A549 (cell line): ENCODE measurements around the gene CDK19. TPM values are rescaled to one million over a fixed set of nuclear protein-coding genes. Genes with fewer than 3 reads are reported as not detected.

Experiments
- ATAC-seq, 2 experiments: fragments of 200-7000 bp in 1 of 2; fragments of >200 bp in 1 of 2; cut with Nextera tagmentation in 1 of 2; cut with Tn5 transposase in 1 of 2; 3 replicates each; pipeline versions ENCODE4 v1.8.0 to v1.9.1; 2018 to 2020; ENCODE audit warnings: mild to moderate bottlenecking in 1 of 2, moderate library complexity in 1 of 2
- CTCF ChIA-PET: fragments of 300-600 bp; sonication (Branson Sonifier 250); formaldehyde crosslinking; extraction: SDS; loops from one replicate; lab custom pipeline; 2021; ENCODE audit warnings: antibody characterized with exemption, inconsistent platforms; lab: Yijun Ruan, JAX
- POLR2A ChIA-PET: fragments of 350-600 bp; formaldehyde crosslinking; extraction: SDS; loops from one replicate; lab custom pipeline; 2021; ENCODE audit warnings: antibody characterized with exemption, inconsistent platforms; lab: Yijun Ruan, JAX
- DNase-seq, 2 experiments: peaks; one replicate each; pipeline versions ENCODE4 v3.0.0 to v3.0.0-alpha.2; 2011 to 2016; ENCODE audit warnings: low read depth in 1 of 2, low spot score in 1 of 2
- FAIRE-seq: peaks from 2 replicates; lab custom pipeline; 2011; peaks lifted over from hg19 to GRCh38; lab: Jason Lieb, UNC
- H3K27ac ChIP-seq, 2 experiments: fragments of >200 bp; sonication (Bioruptor Twin); formaldehyde crosslinking; 3 replicates each; pipeline ENCODE4 v1.5.1; 2016 to 2017
- H3K4me1 ChIP-seq: fragments of >200 bp; sonication (Bioruptor Twin); formaldehyde crosslinking; 3 replicates; pipeline ENCODE4 v1.6.1; 2016
- H3K4me2 ChIP-seq: fragments of >200 bp; sonication (Bioruptor Twin); formaldehyde crosslinking; 3 replicates; pipeline ENCODE4 v1.6.1; 2016
- H3K4me3 ChIP-seq: fragments of >200 bp; sonication (Bioruptor Twin); formaldehyde crosslinking; 3 replicates; pipeline ENCODE4 v1.5.1; 2016
- H3K9me3 ChIP-seq: fragments of >200 bp; sonication (Bioruptor Twin); formaldehyde crosslinking; 3 replicates; pipeline ENCODE4 v1.6.1; 2016
- CBX2 ChIP-seq: fragments of 200-600 bp; sonication (generic); IDR thresholded peaks from 2 replicates; pipeline ENCODE4 v1.6.1; 2016; ENCODE audit warnings: low read depth, mild to moderate bottlenecking, borderline replicate concordance
- CEBPB ChIP-seq, 2 experiments: fragments of >200 bp in 1 of 2; sonication (Bioruptor Twin) in 1 of 2; formaldehyde crosslinking in 1 of 2; IDR thresholded peaks; 2 replicates each; pipeline ENCODE4 v1.6.1; 2012 to 2016
- CHD4 ChIP-seq: fragments of 200-600 bp; sonication (generic); IDR thresholded peaks from 2 replicates; pipeline ENCODE4 v1.6.1; 2016; ENCODE audit warnings: antibody characterized with exemption, mild to moderate bottlenecking, borderline replicate concordance
- CTCF ChIP-seq: fragments of >200 bp; sonication (Bioruptor Twin); formaldehyde crosslinking; IDR thresholded peaks from 3 replicates; pipeline ENCODE4 v1.5.1; 2016
- E2F6 ChIP-seq: IDR thresholded peaks from 2 replicates; pipeline ENCODE4 v1.6.1; 2012; ENCODE audit warnings: low read depth, borderline replicate concordance
- EHF ChIP-seq: fragments of 250-450 bp; sonication (Bioruptor Pico); IDR thresholded peaks from 2 replicates; pipeline ENCODE4 v1.5.0; 2020; ENCODE audit warnings: mild to moderate bottlenecking
- ELK1 ChIP-seq: fragments of 150-350 bp; IDR thresholded peaks from 2 replicates; pipeline ENCODE4 v1.6.1; 2014; ENCODE audit warnings: low read depth, mild to moderate bottlenecking, low read length
- HES2 ChIP-seq: fragments of >200 bp; sonication (Bioruptor Twin); formaldehyde crosslinking; IDR thresholded peaks from 2 replicates; pipeline ENCODE4 v1.6.1; 2016
- HMGXB4 ChIP-seq: fragments of 250-450 bp; sonication (Bioruptor Pico); IDR thresholded peaks from 2 replicates; pipeline ENCODE4 v1.5.0; 2021; ENCODE audit warnings: mild to moderate bottlenecking, moderate library complexity, borderline replicate concordance
- HOXB13 ChIP-seq: fragments of 250-450 bp; sonication (Bioruptor Pico); IDR thresholded peaks from 2 replicates; pipeline ENCODE4 v1.5.0; 2020; ENCODE audit warnings: low read depth, mild to moderate bottlenecking, moderate library complexity
- JUN ChIP-seq, 2 experiments: fragments of >200 bp; sonication (Bioruptor Twin); formaldehyde crosslinking; IDR thresholded peaks; 2 replicates in 1 of 2; 3 replicates in 1 of 2; pipeline ENCODE4 v1.6.1; 2016 to 2017
- KDM1A ChIP-seq: fragments of 200-600 bp; sonication (generic); IDR thresholded peaks from 2 replicates; pipeline ENCODE4 v1.6.1; 2016; ENCODE audit warnings: low read depth, mild to moderate bottlenecking
- KDM5A ChIP-seq: fragments of 200-600 bp; sonication (generic); IDR thresholded peaks from 2 replicates; pipeline ENCODE4 v1.6.1; 2016; ENCODE audit warnings: antibody characterized with exemption, mild to moderate bottlenecking
- MAFK ChIP-seq: fragments of 450-650 bp; IDR thresholded peaks from 2 replicates; pipeline ENCODE4 v1.6.1; 2014; ENCODE audit not compliant: partially characterized antibody
- MAZ ChIP-seq: fragments of 150-350 bp; IDR thresholded peaks from 2 replicates; pipeline ENCODE4 v1.6.1; 2014; ENCODE audit warnings: antibody characterized with exemption, low read depth, low read length, borderline replicate concordance
- NPAS2 ChIP-seq: fragments of 250-450 bp; sonication (Bioruptor Pico); IDR thresholded peaks from 2 replicates; pipeline ENCODE4 v1.8.0; 2022; ENCODE audit warnings: mild to moderate bottlenecking, moderate library complexity, borderline replicate concordance
- POLR2A ChIP-seq: IDR thresholded peaks from 2 replicates; pipeline ENCODE4 v1.6.1; 2012; ENCODE audit warnings: mild to moderate bottlenecking, low read length
- POLR2AphosphoS2 ChIP-seq: conservative IDR thresholded peaks from 2 replicates; pipeline ENCODE4 v1.6.1; 2012; ENCODE audit warnings: low read length, improper control_type of control experiment, inconsistent platforms
- RAD21 ChIP-seq, 2 experiments: fragments of >200 bp in 1 of 2; sonication (Bioruptor Twin) in 1 of 2; formaldehyde crosslinking in 1 of 2; IDR thresholded peaks in 1 of 2; conservative IDR thresholded peaks in 1 of 2; 2 replicates in 1 of 2; 3 replicates in 1 of 2; pipeline ENCODE4 v1.6.1; 2012 to 2018; ENCODE audit warnings: inconsistent platforms in 1 of 2
- RARB ChIP-seq: fragments of 250-450 bp; sonication (Bioruptor Pico); IDR thresholded peaks from 2 replicates; pipeline ENCODE4 v1.8.0; 2021; ENCODE audit warnings: mild to moderate bottlenecking, moderate library complexity
- RCOR1 ChIP-seq: fragments of 150-350 bp; IDR thresholded peaks from 2 replicates; pipeline ENCODE4 v1.6.1; 2014; ENCODE audit warnings: antibody characterized with exemption, low read length, low read depth
- RFX5 ChIP-seq: fragments of 450-650 bp; IDR thresholded peaks from 2 replicates; pipeline ENCODE4 v1.7.1; 2014; ENCODE audit warnings: antibody characterized with exemption, mild to moderate bottlenecking, moderate library complexity
- SMC3 ChIP-seq: fragments of >200 bp; sonication (Bioruptor Twin); formaldehyde crosslinking; IDR thresholded peaks from 3 replicates; pipeline ENCODE4 v1.6.1; 2018; ENCODE audit warnings: inconsistent platforms
- TFCP2L1 ChIP-seq: fragments of 250-450 bp; sonication (Bioruptor Pico); IDR thresholded peaks from 2 replicates; pipeline ENCODE4 v1.5.0; 2021; ENCODE audit warnings: mild to moderate bottlenecking
- TP53 ChIP-seq: fragments of 250-450 bp; sonication (Bioruptor Pico); IDR thresholded peaks from 2 replicates; pipeline ENCODE4 v1.5.0; 2021; ENCODE audit warnings: mild to moderate bottlenecking, moderate library complexity
- ZC3H11A ChIP-seq: fragments of 450-650 bp; IDR thresholded peaks from 2 replicates; pipeline ENCODE4 v1.6.1; 2014; ENCODE audit warnings: antibody characterized with exemption, mild to moderate bottlenecking
- ZSCAN20 ChIP-seq: fragments of 250-450 bp; sonication (Bioruptor Pico); IDR thresholded peaks from 2 replicates; pipeline ENCODE4 v1.8.0; 2022; ENCODE audit warnings: mild to moderate bottlenecking, moderate library complexity
- WGBS: methylation state at CpG from one replicate; pipeline ENCODE4 v1.1.6; 2017; ENCODE audit errors: missing lambda C conversion rate; 5-methylcytosine and 5-hydroxymethylcytosine counted together
- polyA plus RNA-seq, 4 experiments: library from polyadenylated mRNA; depleted of rRNA in 3 of 4; stranded (reverse); fragments of >200 nt; fragmentation: RNase III in 1 of 4; extraction: RNeasy Plus Mini Kit Qiagen cat#74134 plus additional on column Dnase treatment in 1 of 4; gene quantifications; 2 replicates in 3 of 4; 3 replicates in 1 of 4; pipeline ENCODE4 v1.2.3, GENCODE V29; 2011 to 2017

The CDK19 gene
- polyA plus RNA-seq, 2 of the 4 experiments (the other 2 are of a cell fraction), result 7.1 to 18.6 TPM

GRCh38 chr6:110687326-110687725 is 127.9 kb downstream of the CDK19 start:
- DNase-seq, result no peak
- no peak for TF ChIP-seq SMC3
- no peak for TF ChIP-seq HOXB13 (CRISPR knock-in tag)
- no peak for TF ChIP-seq MAFK
- no peak for TF ChIP-seq HES2
- TF ChIP-seq MAZ, result no peak
- TF ChIP-seq TP53 (CRISPR knock-in tag), result no peak
- TF ChIP-seq CEBPB (IDR thresholded peaks at IDR 0.05), result no peak
- ATAC-seq, result no peak
- CTCF ChIA-PET, result interaction anchor here (1.0 to 1.3 kb wide), 4 partner anchors 12 to 263 kb away, joined by 3 read pairs; no protein-coding TSS in a partner anchor
- no peak for FAIRE-seq
- Histone ChIP-seq H3K9me3 (no peaks in the 10 kb centered on the region), H3K4me2 (no peak overlapping the region), H3K4me1 (peaks cover 37% of the 10 kb centered on the region), H3K4me3 (no peak overlapping the region), H3K27ac (no peak overlapping the region)
- WGBS, result 95% methylated on average over 1 of the region's 1 CpG
- POLR2A ChIA-PET, result no interaction called here

GRCh38 chr6:110683241-110683640 is 132.0 kb downstream of the CDK19 start:
- FAIRE-seq (no peak), DNase-seq (no peak), ATAC-seq (no peak)
- ChIA-PET CTCF (interaction anchor here (0.9 to 3.5 kb wide), 10 partner anchors 12 to 299 kb away, joined by 3 to 23 read pairs (median 7); partner anchors contain the start of gene RPF2), POLR2A (interaction anchor here (0.7 to 0.8 kb wide), 2 partner anchors 132 to 191 kb away, joined by 4 to 5 read pairs; partner anchors contain the start of genes AMD1 and CDK19)
- TF ChIP-seq NPAS2 (CRISPR knock-in tag), result no peak
- no peak for TF ChIP-seq RARB (CRISPR knock-in tag)
- no peak for TF ChIP-seq ELK1
- TF ChIP-seq CBX2, result no peak
- TF ChIP-seq KDM5A, result no peak
- no peak for TF ChIP-seq ZSCAN20 (CRISPR knock-in tag)
- TF ChIP-seq RCOR1, result no peak
- TF ChIP-seq POLR2A, result no peak
- TF ChIP-seq EHF (CRISPR knock-in tag), result no peak
- TF ChIP-seq TFCP2L1 (CRISPR knock-in tag), result no peak
- no peak for TF ChIP-seq E2F6
- no peak for TF ChIP-seq HMGXB4
- TF ChIP-seq JUN (IDR thresholded peaks at IDR 0.05), result no peak
- Histone ChIP-seq H3K4me2 (no peak overlapping the region), H3K4me3 (no peak overlapping the region), H3K27ac (no peak overlapping the region), H3K4me1 (peaks cover 21% of the 10 kb centered on the region), H3K9me3 (no peaks in the 10 kb centered on the region)
- WGBS, result 74% methylated on average over 3 of the region's 3 CpGs

- ATAC-seq, result peak; percentile 95 to 99
- Histone ChIP-seq H3K9me3 (no peaks in the 10 kb centered on the region), H3K27ac (peak overlapping the region; percentile 60 to 64; a peak in 3 of 6 replicates), H3K4me2 (peak overlapping the region; percentile 69), H3K4me1 (peaks cover 20% of the 10 kb centered on the region), H3K4me3 (no peak overlapping the region)
- POLR2A ChIA-PET, result interaction anchor here (0.7 to 1.4 kb wide), 4 partner anchors 133 to 194 kb away, joined by 3 to 17 read pairs (median 10); partner anchors contain the start of genes AMD1 and CDK19
- WGBS, result 8% methylated on average over 1 of the region's 1 CpG
- FAIRE-seq, result no peak
- CTCF ChIA-PET, result interaction anchor here (0.6 to 3.5 kb wide), 37 partner anchors 9 to 505 kb away, joined by 3 to 23 read pairs (median 4); partner anchors contain the start of genes AMD1, GTF3C6 and RPF2
- DNase-seq, result peak; percentile 35 to 83
- no peak for TF ChIP-seq HES2
- peak; percentile 74 for TF ChIP-seq CTCF
- peak; percentile 86 to 91 for TF ChIP-seq RAD21 (conservative IDR thresholded peaks at IDR 0.05 in 1 of 2, IDR thresholded peaks at IDR 0.05 in 1 of 2)
- no peak for TF ChIP-seq HOXB13 (CRISPR knock-in tag)
- TF ChIP-seq KDM1A, result no peak
- peak; percentile 90 for TF ChIP-seq SMC3
- TF ChIP-seq ZC3H11A, result no peak
- TF ChIP-seq RFX5, result no peak
- TF ChIP-seq CHD4, result no peak
- no peak for TF ChIP-seq POLR2AphosphoS2
Observed at GRCh38 chr6:110682460-110682853, 132.8 kb downstream of the CDK19 start.
